ENCODE measurements around the gene MACROH2A2. TPM values are rescaled to one million over a fixed set of nuclear protein-coding genes. Genes with fewer than 3 reads are reported as not detected.
A peak's percentile ranks its signal among the peaks of the same experiment; 100 is the strongest.

The MACROH2A2 gene
- total RNA-seq, 1 donor from 2014 or later: 15.5 TPM

- Histone ChIP-seq H3K36me3 (peaks cover 0 to 21% of the 10 kb centered on the region in 2 donors), H3K27me3 (no peaks in the 10 kb centered on the region), H3K4me3 (peak overlapping the region; percentile 76 to 89), H3K27ac (peak overlapping the region; percentile 94), H3K9me3 (no peaks in the 10 kb centered on the region), H3K4me1 (peaks cover 29% of the 10 kb centered on the region)
- TF ChIP-seq CTCF (IDR thresholded peaks at IDR 0.05) (peak in 2 of 3 experiments; percentile 31 to 50), POLR2A (IDR thresholded peaks at IDR 0.05) (no peak), POLR2AphosphoS5 (IDR thresholded peaks at IDR 0.05; ENCODE audit: insufficient read depth in 1 of 2, low read depth in 1 of 2) (no peak)
- DNase-seq (ENCODE audit: extremely low spot score in 2 of 2): no peak
- intact Hi-C loops (cut with DNase I): loop anchor here (1.0 kb wide), 1 partner anchor 24 kb away; the partner anchor contains the start of gene SAR1A
These were observed 93.2 kb downstream of the MACROH2A2 start for GRCh38 chr10:70145666-70146488.

- Histone ChIP-seq H3K36me3 (peaks cover 0 to 27% of the 10 kb centered on the region in 2 donors), H3K9me3 (no peaks in the 10 kb centered on the region), H3K27ac (peak within 1 kb of the TSS; percentile 94), H3K4me3 (peak within 1 kb of the TSS; percentile 76 to 89), H3K4me1 (peaks cover 29% of the 10 kb centered on the region), H3K27me3 (no peaks in the 10 kb centered on the region)
- peak in 1 of 2 donors; percentile 99 for DNase-seq (ENCODE audit: extremely low spot score in 2 of 2)
- peak in 1 of 2 donors; percentile 83 for TF ChIP-seq POLR2A (IDR thresholded peaks at IDR 0.05)
- TF ChIP-seq CTCF (IDR thresholded peaks at IDR 0.05): peak in 1 of 3 experiments; percentile 56
- TF ChIP-seq POLR2AphosphoS5 (IDR thresholded peaks at IDR 0.05; ENCODE audit: insufficient read depth in 1 of 2, low read depth in 1 of 2): peak; percentile 97
- intact Hi-C loops (cut with DNase I): loop anchor here (1.0 kb wide), 1 partner anchor 24 kb away; the partner anchor contains the start of gene SAR1A
These were observed 94.0 kb downstream of the MACROH2A2 start, which contains the start of gene TYSND1 for GRCh38 chr10:70146489-70147258. TYSND1 (minus strand) TSS chr10:70146700; CDS start chr10:70146586, 114 bp downstream.

GRCh38 chr10:70147259-70147625, 94.6 kb downstream of the MACROH2A2 start:
- TF ChIP-seq POLR2AphosphoS5 (IDR thresholded peaks at IDR 0.05; ENCODE audit: insufficient read depth in 1 of 2, low read depth in 1 of 2) (no peak), CTCF (IDR thresholded peaks at IDR 0.05) (no peak)
- Histone ChIP-seq H3K27me3 (no peaks in the 10 kb centered on the region), H3K27ac (peak overlapping the region; percentile 94), H3K36me3 (peaks cover 0 to 33% of the 10 kb centered on the region in 2 donors), H3K9me3 (no peaks in the 10 kb centered on the region), H3K4me3 (peak overlapping the region in 1 of 2 donors; percentile 76), H3K4me1 (peaks cover 29% of the 10 kb centered on the region)
- intact Hi-C loops (cut with DNase I): no loop called here
- no peak for DNase-seq (ENCODE audit: extremely low spot score in 2 of 2)

- H3K27me3 ChIP-seq: no peaks in the 10 kb centered on the region
- no peak for DNase-seq (ENCODE audit: extremely low spot score in 2 of 2)
- no peak overlapping the region for H3K4me3 ChIP-seq
- H3K36me3 ChIP-seq: peaks cover 0 to 44% of the 10 kb centered on the region in 2 donors
- intact Hi-C loops (cut with DNase I): no loop called here
- no peak overlapping the region for H3K27ac ChIP-seq
- H3K9me3 ChIP-seq: no peaks in the 10 kb centered on the region
- H3K4me1 ChIP-seq: peaks cover 26% of the 10 kb centered on the region
- TF ChIP-seq POLR2A (IDR thresholded peaks at IDR 0.05): no peak
- no peak for TF ChIP-seq POLR2AphosphoS5 (IDR thresholded peaks at IDR 0.05; ENCODE audit: insufficient read depth in 1 of 2, low read depth in 1 of 2)
- TF ChIP-seq CTCF (IDR thresholded peaks at IDR 0.05): no peak
These were observed 95.9 kb downstream of the MACROH2A2 start for GRCh38 chr10:70148516-70148915.
